VCaP (cell line): ENCODE data around the gene BDKRB2.

Experiments
- H3K27ac ChIP-seq: fragments of 450-650 bp; 2 replicates; pipeline ENCODE4 v1.5.1; 2017
- CTCF ChIP-seq: fragments of 450-650 bp; conservative IDR thresholded peaks from 2 replicates; pipeline ENCODE4 v1.5.1; 2017; ENCODE audit warnings: mild to moderate bottlenecking, moderate library complexity

Gene BDKRB2

GRCh38 chr14:96268431-96269358 lies 64.1 kb downstream of the BDKRB2 start:
- no peak overlapping the region for H3K27ac ChIP-seq
- TF ChIP-seq CTCF = no peak

DNA sequence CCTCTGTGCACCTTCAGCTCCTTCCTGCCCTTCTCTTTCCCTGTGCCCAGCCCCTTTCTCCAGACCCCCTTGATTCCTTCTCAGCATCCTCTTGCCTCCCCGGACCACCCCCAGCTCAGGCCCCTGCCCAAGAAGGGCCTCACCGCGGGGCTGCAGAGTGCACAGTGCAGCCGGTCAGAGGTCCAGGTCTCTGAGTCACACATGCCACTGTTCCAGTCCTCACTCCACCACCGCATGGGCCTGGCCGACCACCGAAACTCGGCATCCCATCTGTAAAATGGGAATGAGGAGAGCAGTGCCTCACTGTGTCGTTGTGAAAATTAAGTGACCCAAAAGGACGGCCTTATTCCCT lies 64.7 kb downstream of the BDKRB2 start:
- TF ChIP-seq CTCF = no peak
- H3K27ac ChIP-seq = no peak overlapping the region

GRCh38 chr14:96270565-96271420 lies 66.2 kb downstream of the BDKRB2 start:
- no peak overlapping the region for H3K27ac ChIP-seq
- TF ChIP-seq CTCF = no peak

DNA sequence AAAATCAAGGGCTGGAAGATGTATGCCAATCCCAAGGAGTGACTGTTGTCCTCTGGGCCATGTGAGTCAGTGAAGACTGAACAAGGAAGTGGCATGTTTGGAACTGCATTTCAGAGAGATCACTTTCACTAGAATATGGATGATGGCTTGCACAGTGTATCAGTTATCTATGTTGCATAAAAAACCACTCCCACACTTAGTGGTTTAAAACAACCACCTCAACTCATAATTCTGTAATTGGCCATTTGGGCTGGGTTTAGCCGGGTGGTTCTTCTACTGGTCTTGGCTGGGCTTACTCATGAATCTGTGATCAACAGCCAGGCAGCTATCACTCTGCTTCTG lies 66.8 kb downstream of the BDKRB2 start:
- H3K27ac ChIP-seq = no peak overlapping the region
- TF ChIP-seq CTCF = no peak

DNA sequence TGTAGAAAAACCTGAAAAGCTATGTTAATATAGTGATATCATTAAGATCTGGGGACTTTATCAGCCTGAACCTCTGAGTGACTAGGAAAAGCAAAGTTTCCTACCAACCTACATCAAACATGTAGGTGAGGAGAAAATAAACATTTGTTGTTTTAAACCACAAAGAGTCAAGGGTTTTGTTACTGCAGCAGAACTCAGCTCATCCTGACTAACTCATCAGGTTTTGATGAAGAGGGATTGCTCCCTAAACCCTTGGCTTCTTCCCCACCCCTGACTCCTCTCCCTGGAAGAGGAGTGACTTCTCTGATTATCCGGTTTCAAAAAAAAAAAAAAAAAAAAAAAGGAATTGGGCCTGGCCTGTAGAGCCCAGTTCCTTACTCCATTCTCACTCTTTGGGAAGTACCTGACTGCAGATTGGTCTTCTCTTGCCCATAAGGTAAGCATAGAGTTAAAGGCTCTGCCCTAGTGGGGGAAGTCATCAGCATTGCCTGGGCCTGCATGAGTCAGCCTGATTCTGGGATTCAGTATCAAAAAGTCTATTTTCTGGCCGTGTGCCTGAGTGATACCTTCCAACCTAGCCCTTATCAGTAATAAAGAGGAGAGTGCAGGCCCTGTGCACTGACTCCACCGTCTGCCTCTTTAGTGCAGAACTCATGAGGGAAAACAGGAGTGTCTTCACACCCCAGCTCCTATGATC lies 68.3 kb downstream of the BDKRB2 start:
- no peak overlapping the region for H3K27ac ChIP-seq
- no peak for TF ChIP-seq CTCF

- TF ChIP-seq CTCF = no peak
- no peak overlapping the region for H3K27ac ChIP-seq
Observed at GRCh38 chr14:96273629-96274028, 69.0 kb downstream of the BDKRB2 start.

GRCh38 chr14:96274122-96274521 lies 69.5 kb downstream of the BDKRB2 start:
- TF ChIP-seq CTCF = no peak
- H3K27ac ChIP-seq = no peak overlapping the region
